ENCODE data around the gene PLPP4. TPM values are rescaled to one million over a fixed set of nuclear protein-coding genes. Genes with fewer than 3 reads are reported as not detected.

Gene PLPP4
- total RNA-seq, 1 experiment from 2014 or later = 10.7 TPM

DNA sequence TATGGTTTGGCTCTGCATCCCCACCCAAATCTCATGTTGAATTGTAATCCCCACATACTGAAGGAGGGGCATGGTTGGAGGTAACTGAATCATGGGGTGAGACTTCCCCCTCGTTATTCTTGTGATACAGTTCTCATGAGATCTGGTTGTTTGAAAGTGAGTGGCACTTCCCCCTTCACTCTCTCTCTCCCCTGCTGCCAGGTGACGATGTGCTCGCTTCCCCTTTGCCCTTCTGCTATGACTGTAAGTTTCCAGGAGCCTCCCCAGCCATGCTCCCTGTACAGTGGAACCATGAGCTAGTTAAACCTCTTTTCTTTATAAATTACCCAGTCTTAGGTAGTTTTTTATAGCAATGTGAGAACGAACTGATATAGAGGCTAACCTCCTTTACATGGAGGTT lies 16.6 kb downstream of the PLPP4 start:
- no peak overlapping the region for H2AFZ ChIP-seq (ENCODE audit: low read length)
- no peaks in the 10 kb centered on the region for H3K9me3 ChIP-seq (ENCODE audit: low read length)
- BruUV-seq (replicated peaks) = no TSS peak
- no peak overlapping the region for H3K4me3 ChIP-seq (ENCODE audit: low read length)
- no peak overlapping the region for H3K9ac ChIP-seq (ENCODE audit: low read length)
- no peaks in the 10 kb centered on the region for H3F3A ChIP-seq (ENCODE audit: low read length, unreplicated experiment)
- no peaks in the 10 kb centered on the region for H3K27me3 ChIP-seq (ENCODE audit: low read length)
- no peaks in the 10 kb centered on the region for H3K79me2 ChIP-seq (ENCODE audit: low read length)
- no peaks in the 10 kb centered on the region for H3K36me3 ChIP-seq (ENCODE audit: low read depth, low read length)
- DNase-seq = no peak
- POLR2A ChIA-PET (ENCODE audit: unreplicated experiment) = no interaction called here
- TF ChIP-seq EZH2 (IDR thresholded peaks at IDR 0.05; ENCODE audit: low read length, unreplicated experiment) (no peak), EZH2phosphoT487 (IDR thresholded peaks at IDR 0.05; ENCODE audit: borderline replicate concordance, low read length) (no peak)
- TF ChIP-seq, protein P1, sequence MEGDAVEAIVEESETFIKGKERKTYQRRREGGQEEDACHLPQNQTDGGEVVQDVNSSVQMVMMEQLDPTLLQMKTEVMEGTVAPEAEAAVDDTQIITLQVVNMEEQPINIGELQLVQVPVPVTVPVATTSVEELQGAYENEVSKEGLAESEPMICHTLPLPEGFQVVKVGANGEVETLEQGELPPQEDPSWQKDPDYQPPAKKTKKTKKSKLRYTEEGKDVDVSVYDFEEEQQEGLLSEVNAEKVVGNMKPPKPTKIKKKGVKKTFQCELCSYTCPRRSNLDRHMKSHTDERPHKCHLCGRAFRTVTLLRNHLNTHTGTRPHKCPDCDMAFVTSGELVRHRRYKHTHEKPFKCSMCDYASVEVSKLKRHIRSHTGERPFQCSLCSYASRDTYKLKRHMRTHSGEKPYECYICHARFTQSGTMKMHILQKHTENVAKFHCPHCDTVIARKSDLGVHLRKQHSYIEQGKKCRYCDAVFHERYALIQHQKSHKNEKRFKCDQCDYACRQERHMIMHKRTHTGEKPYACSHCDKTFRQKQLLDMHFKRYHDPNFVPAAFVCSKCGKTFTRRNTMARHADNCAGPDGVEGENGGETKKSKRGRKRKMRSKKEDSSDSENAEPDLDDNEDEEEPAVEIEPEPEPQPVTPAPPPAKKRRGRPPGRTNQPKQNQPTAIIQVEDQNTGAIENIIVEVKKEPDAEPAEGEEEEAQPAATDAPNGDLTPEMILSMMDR (conservative IDR thresholded peaks at IDR 0.05; ENCODE audit: low read depth, low read length) = no peak
- H3K4me1 ChIP-seq (ENCODE audit: insufficient read depth, low read length) = no peaks in the 10 kb centered on the region
- no peak for ATAC-seq
- CTCF ChIA-PET = no interaction called here
- H4K20me1 ChIP-seq (ENCODE audit: low read length) = no peaks in the 10 kb centered on the region
- H3K27ac ChIP-seq (ENCODE audit: low read length) = no peak overlapping the region
- no peaks in the 10 kb centered on the region for H3K9me2 ChIP-seq (replicated peaks; ENCODE audit: low read length)
- no peak overlapping the region for H3K4me2 ChIP-seq (ENCODE audit: low read length)
- intact Hi-C loops (cut with micrococcal nuclease) = no loop called here

- no peaks in the 10 kb centered on the region for H3K9me3 ChIP-seq (ENCODE audit: low read length)
- no peaks in the 10 kb centered on the region for H3K79me2 ChIP-seq (ENCODE audit: low read length)
- no peaks in the 10 kb centered on the region for H4K20me1 ChIP-seq (ENCODE audit: low read length)
- H3K36me3 ChIP-seq (ENCODE audit: low read depth, low read length) = no peaks in the 10 kb centered on the region
- H3K4me1 ChIP-seq (ENCODE audit: insufficient read depth, low read length) = no peaks in the 10 kb centered on the region
- no peak overlapping the region for H3K9ac ChIP-seq (ENCODE audit: low read length)
- ATAC-seq = no peak
- BruUV-seq (replicated peaks) = no TSS peak
- no peak overlapping the region for H3K27ac ChIP-seq (ENCODE audit: low read length)
- intact Hi-C loops (cut with micrococcal nuclease) = no loop called here
- no peaks in the 10 kb centered on the region for H3F3A ChIP-seq (ENCODE audit: low read length, unreplicated experiment)
- H3K4me3 ChIP-seq (ENCODE audit: low read length) = no peak overlapping the region
- H2AFZ ChIP-seq (ENCODE audit: low read length) = no peak overlapping the region
- ChIA-PET CTCF (no interaction called here), POLR2A (ENCODE audit: unreplicated experiment) (no interaction called here)
- H3K27me3 ChIP-seq (ENCODE audit: low read length) = no peaks in the 10 kb centered on the region
- DNase-seq = no peak
- no peak for TF ChIP-seq EZH2 (IDR thresholded peaks at IDR 0.05; ENCODE audit: low read length, unreplicated experiment)
- TF ChIP-seq EZH2phosphoT487 (IDR thresholded peaks at IDR 0.05; ENCODE audit: borderline replicate concordance, low read length) = no peak
- no peaks in the 10 kb centered on the region for H3K9me2 ChIP-seq (replicated peaks; ENCODE audit: low read length)
- no peak overlapping the region for H3K4me2 ChIP-seq (ENCODE audit: low read length)
Observed at GRCh38 chr10:120474956-120475355, 17.9 kb downstream of the PLPP4 start.

DNA sequence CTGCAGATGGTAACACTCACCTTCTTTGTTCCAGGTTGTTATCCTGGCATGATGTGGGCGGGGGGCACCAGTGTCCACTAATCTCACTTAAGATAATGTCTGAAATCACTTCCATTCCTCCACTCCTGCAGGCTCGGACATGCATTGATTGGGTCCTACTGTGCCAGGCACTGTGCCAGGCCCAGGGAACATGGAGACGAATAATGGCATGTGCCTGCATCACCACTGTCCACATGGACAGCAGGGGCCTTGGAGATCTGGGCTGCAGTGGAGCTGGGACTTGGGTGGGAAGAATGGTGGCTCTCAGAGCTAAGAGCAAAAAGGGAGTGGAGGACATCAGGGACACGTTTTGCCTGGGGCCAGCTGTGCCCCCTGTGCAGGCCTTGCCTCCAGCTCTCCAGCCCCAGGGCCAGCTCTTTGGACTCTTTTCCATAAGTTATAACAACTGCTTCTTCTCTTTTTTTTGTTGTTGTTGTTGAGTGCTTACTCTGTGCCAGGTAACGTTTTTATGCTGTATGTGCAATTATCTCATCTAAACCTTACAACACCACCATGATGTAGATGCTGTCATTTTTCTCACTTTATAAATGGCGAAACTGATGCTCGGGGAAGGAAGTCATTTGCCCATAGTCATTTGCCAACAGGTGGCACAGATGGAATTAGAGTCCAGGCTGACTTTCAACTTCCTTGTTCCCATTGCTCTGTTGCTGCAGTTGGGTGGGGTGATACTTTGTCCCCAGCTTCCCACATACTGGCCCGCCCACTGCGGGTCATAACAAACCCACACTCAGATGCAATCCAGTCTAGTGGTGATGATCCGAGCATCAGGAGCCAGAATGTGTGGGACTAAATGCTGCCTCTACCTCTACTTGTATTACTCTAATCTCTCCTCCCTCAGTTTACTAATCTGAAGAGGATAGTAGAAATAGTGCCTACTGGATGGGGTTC lies 19.1 kb downstream of the PLPP4 start:
- Histone ChIP-seq H2AFZ (ENCODE audit: low read length) (no peak overlapping the region), H3K9me2 (replicated peaks; ENCODE audit: low read length) (no peaks in the 10 kb centered on the region), H3K79me2 (ENCODE audit: low read length) (no peaks in the 10 kb centered on the region), H3K9ac (ENCODE audit: low read length) (no peak overlapping the region), H3K9me3 (ENCODE audit: low read length) (no peaks in the 10 kb centered on the region), H3K4me3 (ENCODE audit: low read length) (no peak overlapping the region), H3K27ac (ENCODE audit: low read length) (no peak overlapping the region), H3K4me1 (ENCODE audit: insufficient read depth, low read length) (no peaks in the 10 kb centered on the region), H3K27me3 (ENCODE audit: low read length) (no peaks in the 10 kb centered on the region), H4K20me1 (ENCODE audit: low read length) (no peaks in the 10 kb centered on the region), H3K36me3 (ENCODE audit: low read depth, low read length) (no peaks in the 10 kb centered on the region), H3F3A (ENCODE audit: low read length, unreplicated experiment) (no peaks in the 10 kb centered on the region), H3K4me2 (ENCODE audit: low read length) (no peak overlapping the region)
- TF ChIP-seq EZH2phosphoT487 (IDR thresholded peaks at IDR 0.05; ENCODE audit: borderline replicate concordance, low read length) (no peak), EZH2 (IDR thresholded peaks at IDR 0.05; ENCODE audit: low read length, unreplicated experiment) (no peak)
- TF ChIP-seq, protein P1 (conservative IDR thresholded peaks at IDR 0.05; ENCODE audit: low read depth, low read length) = no peak
- no peak for ATAC-seq
- no TSS peak for BruUV-seq (replicated peaks)
- DNase-seq = no peak
- ChIA-PET CTCF (no interaction called here), POLR2A (ENCODE audit: unreplicated experiment) (no interaction called here)
- intact Hi-C loops (cut with micrococcal nuclease) = no loop called here

Data from PC-3 (cell line).